WTC11 (cell line): Measurements from ENCODE around the gene PREPL.

Experiments used
- GABPB1 ChIP-seq: sonication (generic); formaldehyde crosslinking; IDR thresholded peaks from 2 replicates; pipeline ENCODE4 v1.8.1; 2023; ENCODE audit warnings: mild to moderate bottlenecking, missing genetic modification reagents
- NR2C2 ChIP-seq: sonication (generic); formaldehyde crosslinking; IDR thresholded peaks from 2 replicates; pipeline ENCODE4 v1.8.0; 2022; ENCODE audit warnings: mild to moderate bottlenecking, missing genetic modification reagents
- TCF7 ChIP-seq: sonication (generic); formaldehyde crosslinking; IDR thresholded peaks from 2 replicates; pipeline ENCODE4 v1.8.0; 2022; ENCODE audit warnings: mild to moderate bottlenecking, low read depth, missing genetic modification reagents, moderate library complexity
- ZBTB21 ChIP-seq: sonication (generic); formaldehyde crosslinking; IDR thresholded peaks from 2 replicates; pipeline ENCODE4 v1.8.1; 2023; ENCODE audit warnings: mild to moderate bottlenecking, missing genetic modification reagents, borderline replicate concordance
- ZNF317 ChIP-seq: sonication (generic); formaldehyde crosslinking; IDR thresholded peaks from 2 replicates; pipeline ENCODE4 v1.8.1; 2023; ENCODE audit warnings: low read depth, mild to moderate bottlenecking, moderate library complexity, missing genetic modification reagents, borderline replicate concordance
- ZNF423 ChIP-seq: fragments of 250-450 bp; sonication (Bioruptor Pico); IDR thresholded peaks from 2 replicates; pipeline ENCODE4 v2.1.2; 2022; ENCODE audit warnings: mild to moderate bottlenecking, moderate library complexity
- TF ChIP-seq, protein P1 (sequence below): fragments of 200-600 bp; IDR thresholded peaks from 2 replicates; pipeline ENCODE4 v1.8.0; 2022; ENCODE audit warnings: antibody characterized with exemption
- TF ChIP-seq, protein P2 (sequence below): sonication (generic); formaldehyde crosslinking; conservative IDR thresholded peaks from 2 replicates; pipeline ENCODE4 v1.8.1; 2022; ENCODE audit warnings: mild to moderate bottlenecking, missing genetic modification reagents
- TF ChIP-seq, protein P3 (sequence below): sonication (generic); formaldehyde crosslinking; IDR thresholded peaks from 2 replicates; pipeline ENCODE4 v1.8.1; 2022; ENCODE audit warnings: mild to moderate bottlenecking, moderate library complexity, missing genetic modification reagents
- TF ChIP-seq, protein P4 (sequence below): sonication (generic); formaldehyde crosslinking; IDR thresholded peaks from 2 replicates; pipeline ENCODE4 v1.8.1; 2023; ENCODE audit warnings: mild to moderate bottlenecking, missing genetic modification reagents

DNA sequence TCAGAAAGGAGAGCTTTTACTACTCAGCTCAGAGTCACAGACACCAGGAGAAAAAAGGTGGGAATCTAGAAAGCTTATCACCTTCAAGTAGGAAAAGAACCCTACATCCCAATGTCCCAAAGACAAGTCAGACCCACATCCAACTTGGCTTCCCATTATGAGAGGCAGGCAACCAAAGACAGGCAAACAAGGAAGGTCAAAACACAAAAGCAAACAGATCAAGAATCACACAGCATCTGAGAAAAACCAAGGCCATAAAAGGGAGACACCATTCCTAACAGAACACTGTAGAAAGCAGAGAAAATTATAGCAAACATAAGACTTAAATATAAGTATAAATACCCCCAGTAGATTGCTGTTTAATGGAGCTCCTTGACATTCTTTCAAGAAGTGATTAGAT is 45.3 kb downstream of the PREPL start:
- TF ChIP-seq GABPB1 (CRISPR knock-in tag) (no peak), ZNF423 (no peak), TCF7 (CRISPR knock-in tag) (no peak), ZNF317 (CRISPR knock-in tag) (no peak), NR2C2 (CRISPR knock-in tag) (no peak), ZBTB21 (CRISPR knock-in tag) (no peak)
- TF ChIP-seq, protein P1, sequence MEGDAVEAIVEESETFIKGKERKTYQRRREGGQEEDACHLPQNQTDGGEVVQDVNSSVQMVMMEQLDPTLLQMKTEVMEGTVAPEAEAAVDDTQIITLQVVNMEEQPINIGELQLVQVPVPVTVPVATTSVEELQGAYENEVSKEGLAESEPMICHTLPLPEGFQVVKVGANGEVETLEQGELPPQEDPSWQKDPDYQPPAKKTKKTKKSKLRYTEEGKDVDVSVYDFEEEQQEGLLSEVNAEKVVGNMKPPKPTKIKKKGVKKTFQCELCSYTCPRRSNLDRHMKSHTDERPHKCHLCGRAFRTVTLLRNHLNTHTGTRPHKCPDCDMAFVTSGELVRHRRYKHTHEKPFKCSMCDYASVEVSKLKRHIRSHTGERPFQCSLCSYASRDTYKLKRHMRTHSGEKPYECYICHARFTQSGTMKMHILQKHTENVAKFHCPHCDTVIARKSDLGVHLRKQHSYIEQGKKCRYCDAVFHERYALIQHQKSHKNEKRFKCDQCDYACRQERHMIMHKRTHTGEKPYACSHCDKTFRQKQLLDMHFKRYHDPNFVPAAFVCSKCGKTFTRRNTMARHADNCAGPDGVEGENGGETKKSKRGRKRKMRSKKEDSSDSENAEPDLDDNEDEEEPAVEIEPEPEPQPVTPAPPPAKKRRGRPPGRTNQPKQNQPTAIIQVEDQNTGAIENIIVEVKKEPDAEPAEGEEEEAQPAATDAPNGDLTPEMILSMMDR, result no peak
- TF ChIP-seq, protein P2, sequence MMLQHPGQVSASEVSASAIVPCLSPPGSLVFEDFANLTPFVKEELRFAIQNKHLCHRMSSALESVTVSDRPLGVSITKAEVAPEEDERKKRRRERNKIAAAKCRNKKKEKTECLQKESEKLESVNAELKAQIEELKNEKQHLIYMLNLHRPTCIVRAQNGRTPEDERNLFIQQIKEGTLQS, result no peak
- TF ChIP-seq, protein P3, sequence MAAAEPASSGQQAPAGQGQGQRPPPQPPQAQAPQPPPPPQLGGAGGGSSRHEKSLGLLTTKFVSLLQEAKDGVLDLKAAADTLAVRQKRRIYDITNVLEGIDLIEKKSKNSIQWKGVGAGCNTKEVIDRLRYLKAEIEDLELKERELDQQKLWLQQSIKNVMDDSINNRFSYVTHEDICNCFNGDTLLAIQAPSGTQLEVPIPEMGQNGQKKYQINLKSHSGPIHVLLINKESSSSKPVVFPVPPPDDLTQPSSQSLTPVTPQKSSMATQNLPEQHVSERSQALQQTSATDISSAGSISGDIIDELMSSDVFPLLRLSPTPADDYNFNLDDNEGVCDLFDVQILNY (CRISPR knock-in tag), result no peak
- TF ChIP-seq, protein P4, sequence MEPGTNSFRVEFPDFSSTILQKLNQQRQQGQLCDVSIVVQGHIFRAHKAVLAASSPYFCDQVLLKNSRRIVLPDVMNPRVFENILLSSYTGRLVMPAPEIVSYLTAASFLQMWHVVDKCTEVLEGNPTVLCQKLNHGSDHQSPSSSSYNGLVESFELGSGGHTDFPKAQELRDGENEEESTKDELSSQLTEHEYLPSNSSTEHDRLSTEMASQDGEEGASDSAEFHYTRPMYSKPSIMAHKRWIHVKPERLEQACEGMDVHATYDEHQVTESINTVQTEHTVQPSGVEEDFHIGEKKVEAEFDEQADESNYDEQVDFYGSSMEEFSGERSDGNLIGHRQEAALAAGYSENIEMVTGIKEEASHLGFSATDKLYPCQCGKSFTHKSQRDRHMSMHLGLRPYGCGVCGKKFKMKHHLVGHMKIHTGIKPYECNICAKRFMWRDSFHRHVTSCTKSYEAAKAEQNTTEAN, result no peak
